ENCODE results near the gene KHDRBS1. TPM values are rescaled to one million over a fixed set of nuclear protein-coding genes. Genes with fewer than 3 reads are reported as not detected.
"Not testable (repeated sequence)": the region's sequence is repeated elsewhere in the genome, so short reads cannot be mapped to it uniquely, and the experiment has no call there.

KHDRBS1 gene
- total and polyA plus RNA-seq, 3 experiments from 2014 or later: 117 to 210 (median 210) TPM

DNA sequence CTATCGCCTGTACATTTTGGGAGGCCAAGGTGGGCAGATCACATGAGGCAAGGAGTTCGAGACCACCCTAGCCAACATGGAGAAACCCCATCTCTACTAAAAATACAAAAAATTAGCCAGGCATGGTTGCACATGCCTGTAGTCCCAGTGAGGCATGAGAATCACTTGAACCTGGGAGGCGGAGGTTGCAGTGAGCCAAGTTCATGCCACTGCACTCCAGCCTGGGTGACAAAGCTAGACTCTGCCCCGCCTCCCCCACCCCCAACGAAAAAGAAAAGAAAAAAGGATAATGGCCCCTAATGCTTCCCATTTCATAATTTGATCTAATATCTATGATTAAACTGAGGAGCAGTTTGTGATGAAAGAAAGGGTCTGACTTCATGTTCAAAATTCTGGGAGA, 17.5 kb upstream of the KHDRBS1 start:
- H3K4me1 ChIP-seq (ENCODE audit: insufficient read depth, low read length); H3K9me3 Mint-ChIP-seq; H3K4me3 ChIP-seq (ENCODE audit: low read length); CTCF ChIA-PET; POLR2A ChIA-PET; H3K36me3 Mint-ChIP-seq; H3K36me3 ChIP-seq (ENCODE audit: insufficient read depth, low read length); H3K4me1 Mint-ChIP-seq; DNase-seq; H3K27me3 ChIP-seq (ENCODE audit: insufficient read depth, low read length, poor library complexity, severe bottlenecking); H3K4me3 Mint-ChIP-seq; H3K27me3 Mint-ChIP-seq; H3K27ac ChIP-seq (ENCODE audit: low read depth, low read length); H3K9me3 ChIP-seq (ENCODE audit: low read length); H3K27ac Mint-ChIP-seq: not testable (repeated sequence)

GRCh38 chr1:32001863-32002262, 11.8 kb upstream of the KHDRBS1 start:
- Mint-ChIP-seq H3K4me3 (no peak overlapping the region), H3K4me1 (peaks cover 3 to 5% (median 4%) of the 10 kb centered on the region in 3 donors), H3K27ac (no peak overlapping the region), H3K36me3 (no peaks in the 10 kb centered on the region), H3K27me3 (no peaks in the 10 kb centered on the region), H3K9me3 (no peaks in the 10 kb centered on the region)
- DNase-seq: no peak
- Histone ChIP-seq H3K36me3 (ENCODE audit: insufficient read depth, low read length) (no peaks in the 10 kb centered on the region), H3K4me3 (ENCODE audit: low read length) (no peak overlapping the region), H3K4me1 (ENCODE audit: insufficient read depth, low read length) (no peaks in the 10 kb centered on the region), H3K27me3 (ENCODE audit: insufficient read depth, low read length, poor library complexity, severe bottlenecking) (no peaks in the 10 kb centered on the region), H3K9me3 (ENCODE audit: low read length) (no peaks in the 10 kb centered on the region), H3K27ac (ENCODE audit: low read depth, low read length) (no peak overlapping the region)
- CTCF ChIA-PET: interaction anchor here (1.6 kb wide), 1 partner anchor 38 kb away, joined by 4 read pairs; no protein-coding TSS in a partner anchor
- POLR2A ChIA-PET: no interaction called here

DNA sequence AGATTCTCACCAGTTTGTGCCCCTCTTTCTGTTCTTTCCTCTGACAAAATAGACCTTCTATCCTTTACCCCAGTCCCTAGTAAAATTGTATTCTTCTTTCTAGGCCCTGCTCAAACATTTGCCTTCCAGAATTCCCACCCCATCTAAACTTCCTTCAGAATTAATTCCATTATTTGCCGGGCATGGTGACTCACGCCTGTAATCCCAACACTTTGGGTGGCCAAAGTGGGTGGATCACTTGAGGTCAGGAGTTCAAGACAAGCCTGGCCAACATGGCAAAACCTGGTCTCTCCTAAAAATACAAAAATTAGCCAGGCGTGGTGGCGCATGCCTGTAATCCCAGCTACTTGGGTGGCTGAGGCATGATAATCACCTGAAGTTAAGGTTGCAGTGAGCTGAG, 11.4 kb upstream of the KHDRBS1 start:
- ChIA-PET POLR2A (interaction anchor here (0.7 kb wide), 1 partner anchor 239 kb away, joined by 3 read pairs; no protein-coding TSS in a partner anchor), CTCF (interaction anchor here (1.6 kb wide), 1 partner anchor 38 kb away, joined by 4 read pairs; no protein-coding TSS in a partner anchor)
- not testable (repeated sequence) for H3K4me1 ChIP-seq (ENCODE audit: insufficient read depth, low read length); H3K27ac ChIP-seq (ENCODE audit: low read depth, low read length); H3K4me1 Mint-ChIP-seq; H3K27me3 ChIP-seq (ENCODE audit: insufficient read depth, low read length, poor library complexity, severe bottlenecking); H3K9me3 ChIP-seq (ENCODE audit: low read length); DNase-seq; H3K4me3 Mint-ChIP-seq; H3K36me3 Mint-ChIP-seq; H3K27ac Mint-ChIP-seq; H3K4me3 ChIP-seq (ENCODE audit: low read length); H3K27me3 Mint-ChIP-seq; H3K36me3 ChIP-seq (ENCODE audit: insufficient read depth, low read length); H3K9me3 Mint-ChIP-seq

- Mint-ChIP-seq H3K36me3 (no peaks in the 10 kb centered on the region), H3K4me3 (no peak overlapping the region), H3K4me1 (peaks cover 3 to 5% (median 4%) of the 10 kb centered on the region in 3 donors), H3K27me3 (no peaks in the 10 kb centered on the region), H3K27ac (no peak overlapping the region), H3K9me3 (no peaks in the 10 kb centered on the region)
- DNase-seq: no peak
- Histone ChIP-seq H3K36me3 (ENCODE audit: insufficient read depth, low read length) (no peaks in the 10 kb centered on the region), H3K4me3 (ENCODE audit: low read length) (no peak overlapping the region), H3K9me3 (ENCODE audit: low read length) (no peaks in the 10 kb centered on the region), H3K27me3 (ENCODE audit: insufficient read depth, low read length, poor library complexity, severe bottlenecking) (no peaks in the 10 kb centered on the region), H3K4me1 (ENCODE audit: insufficient read depth, low read length) (no peaks in the 10 kb centered on the region), H3K27ac (ENCODE audit: low read depth, low read length) (no peak overlapping the region)
- ChIA-PET POLR2A (interaction anchor here (0.5 to 0.7 kb wide), 5 partner anchors 22 to 740 kb away, joined by 3 to 5 read pairs (median 3); partner anchors contain the start of gene TMEM39B), CTCF (interaction anchor here (0.9 to 1.8 kb wide), 6 partner anchors 9 to 50 kb away, joined by 3 to 7 read pairs (median 4); no protein-coding TSS in a partner anchor)
These were observed 8.1 kb upstream of the KHDRBS1 start for GRCh38 chr1:32005522-32005921.

GRCh38 chr1:32007591-32007940, 6.1 kb upstream of the KHDRBS1 start:
- Mint-ChIP-seq H3K4me3 (no peak overlapping the region), H3K36me3 (no peaks in the 10 kb centered on the region), H3K27ac (no peak overlapping the region), H3K4me1 (peaks cover 4 to 6% (median 4%) of the 10 kb centered on the region in 3 donors), H3K9me3 (no peaks in the 10 kb centered on the region), H3K27me3 (no peaks in the 10 kb centered on the region)
- CTCF ChIA-PET: no interaction called here
- peaks cover under 1% of the 10 kb centered on the region for H3K4me1 ChIP-seq (ENCODE audit: insufficient read depth, low read length)
- POLR2A ChIA-PET: no interaction called here
- DNase-seq: no peak
- no peaks in the 10 kb centered on the region for H3K9me3 ChIP-seq (ENCODE audit: low read length)
- no peaks in the 10 kb centered on the region for H3K27me3 ChIP-seq (ENCODE audit: insufficient read depth, low read length, poor library complexity, severe bottlenecking)
- no peak overlapping the region for H3K27ac ChIP-seq (ENCODE audit: low read depth, low read length)
- H3K4me3 ChIP-seq (ENCODE audit: low read length): no peak overlapping the region
- H3K36me3 ChIP-seq (ENCODE audit: insufficient read depth, low read length): no peaks in the 10 kb centered on the region

- no peaks in the 10 kb centered on the region for H3K36me3 ChIP-seq (ENCODE audit: insufficient read depth, low read length)
- H3K9me3 Mint-ChIP-seq: peaks cover 0 to 2% (median 0%) of the 10 kb centered on the region in 5 donors
- no peak overlapping the region for H3K4me3 ChIP-seq (ENCODE audit: low read length)
- peaks cover 0 to 7% of the 10 kb centered on the region in 2 donors for H3K27me3 Mint-ChIP-seq
- peak overlapping the region in 1 of 7 donors; percentile 45 for H3K4me3 Mint-ChIP-seq
- H3K27ac Mint-ChIP-seq: peak overlapping the region in 1 of 8 donors; percentile 74
- no peaks in the 10 kb centered on the region for H3K27me3 ChIP-seq (ENCODE audit: insufficient read depth, low read length, poor library complexity, severe bottlenecking)
- peaks cover 0 to 10% (median 0%) of the 10 kb centered on the region in 3 donors for H3K36me3 Mint-ChIP-seq
- CTCF ChIA-PET: no interaction called here
- H3K9me3 ChIP-seq (ENCODE audit: low read length): no peaks in the 10 kb centered on the region
- H3K4me1 ChIP-seq (ENCODE audit: insufficient read depth, low read length): peaks cover 8% of the 10 kb centered on the region
- H3K27ac ChIP-seq (ENCODE audit: low read depth, low read length): no peak overlapping the region
- H3K4me1 Mint-ChIP-seq: peaks cover 9 to 11% (median 10%) of the 10 kb centered on the region in 3 donors
- no peak for DNase-seq
- POLR2A ChIA-PET: no interaction called here
These were observed 3.4 kb upstream of the KHDRBS1 start for GRCh38 chr1:32010246-32010645.

DNA sequence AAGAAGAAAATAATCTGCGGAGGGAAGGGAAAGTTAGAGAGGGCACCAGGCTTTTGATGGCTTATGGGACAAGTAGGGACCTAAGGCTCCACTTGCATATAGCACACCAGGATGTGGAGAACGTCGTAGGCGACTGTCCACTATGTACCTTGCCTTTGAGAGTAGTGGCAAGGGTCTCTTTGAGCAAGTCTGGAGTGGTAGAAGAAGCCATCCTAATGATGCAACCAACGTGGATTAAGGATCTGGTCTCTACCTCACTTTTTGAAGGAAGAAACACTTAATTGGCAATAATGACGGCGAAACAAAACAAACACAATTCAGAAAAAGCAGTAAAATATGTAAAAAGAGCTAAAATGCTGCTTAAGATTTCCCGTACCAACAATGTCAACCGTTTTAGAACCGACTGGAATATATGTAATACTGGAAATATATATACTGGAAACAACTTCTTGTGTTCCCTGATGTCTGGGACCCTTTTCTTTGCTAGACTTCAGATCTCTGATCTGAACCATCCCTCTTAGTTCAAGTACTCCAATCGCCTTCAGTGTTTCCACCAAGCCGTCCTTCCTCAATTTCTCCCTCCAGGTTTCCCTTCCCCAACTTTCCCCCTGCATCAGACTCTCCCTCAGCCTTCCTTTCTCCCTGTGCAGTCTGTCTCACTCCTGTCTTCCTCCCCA, 821 bp upstream of the KHDRBS1 start:
- Mint-ChIP-seq H3K9me3 (peaks cover 0 to 2% (median 0%) of the 10 kb centered on the region in 5 donors), H3K4me1 (peaks cover 28 to 33% (median 30%) of the 10 kb centered on the region in 3 donors), H3K4me3 (peak overlapping the region; percentile 87 to 96 (median 91)), H3K27me3 (peaks cover 0 to 7% of the 10 kb centered on the region in 2 donors), H3K27ac (peak overlapping the region; percentile 93 to 98 (median 96)), H3K36me3 (peaks cover 0 to 20% (median 0%) of the 10 kb centered on the region in 3 donors)
- Histone ChIP-seq H3K27ac (ENCODE audit: low read depth, low read length) (peak overlapping the region; percentile 92), H3K4me1 (ENCODE audit: insufficient read depth, low read length) (peaks cover 26% of the 10 kb centered on the region), H3K36me3 (ENCODE audit: insufficient read depth, low read length) (no peaks in the 10 kb centered on the region), H3K9me3 (ENCODE audit: low read length) (no peaks in the 10 kb centered on the region), H3K27me3 (ENCODE audit: insufficient read depth, low read length, poor library complexity, severe bottlenecking) (no peaks in the 10 kb centered on the region), H3K4me3 (ENCODE audit: low read length) (peak overlapping the region; percentile 66)
- no peak for DNase-seq
- CTCF ChIA-PET: no interaction called here
- POLR2A ChIA-PET: interaction anchor here (0.6 to 1.7 kb wide), 13 partner anchors 9 to 638 kb away, joined by 3 to 16 read pairs (median 4); partner anchors contain the start of genes BSDC1, KPNA6, PEF1 and PTP4A2

DNA sequence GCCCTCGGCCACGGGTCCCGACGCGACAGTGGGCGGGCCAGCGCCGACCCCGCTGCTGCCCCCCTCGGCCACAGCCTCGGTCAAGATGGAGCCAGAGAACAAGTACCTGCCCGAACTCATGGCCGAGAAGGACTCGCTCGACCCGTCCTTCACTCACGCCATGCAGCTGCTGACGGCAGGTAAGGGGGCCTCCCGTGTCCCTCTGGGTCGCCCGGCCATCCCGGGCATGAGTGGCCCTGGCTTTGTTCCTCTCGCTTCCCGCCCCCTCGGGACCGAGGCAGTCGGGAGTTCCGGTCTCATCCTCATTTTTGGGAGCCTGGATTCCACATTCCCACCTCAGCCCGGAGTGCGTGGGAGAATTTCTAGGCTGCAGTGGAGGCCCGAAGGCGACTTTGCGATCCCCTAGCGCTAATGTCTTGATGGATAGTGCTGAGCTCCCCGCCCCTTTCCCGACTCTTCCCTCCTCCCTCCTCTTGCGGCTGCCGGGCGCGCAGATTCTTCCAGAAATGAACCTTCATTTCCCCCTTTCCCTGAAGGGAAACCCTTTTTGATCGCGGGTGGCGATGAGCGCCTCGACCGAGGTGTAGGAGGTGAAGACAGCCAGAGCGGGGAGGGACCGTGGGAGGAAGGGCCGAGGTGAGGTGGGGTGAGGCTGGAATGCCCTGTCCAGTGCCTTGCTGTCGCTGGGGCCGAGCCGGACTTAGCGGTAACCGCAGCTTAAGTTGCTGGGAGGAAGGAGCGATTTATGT, 705 bp downstream of the KHDRBS1 start:
- CTCF ChIA-PET: interaction anchor here (0.8 to 1.9 kb wide), 4 partner anchors 9 to 201 kb away, joined by 3 to 4 read pairs (median 3); no protein-coding TSS in a partner anchor
- peaks cover 0 to 25% (median 0%) of the 10 kb centered on the region in 3 donors for H3K36me3 Mint-ChIP-seq
- POLR2A ChIA-PET: interaction anchor here (0.7 to 1.7 kb wide), 6 partner anchors 11 to 166 kb away, joined by 3 to 16 read pairs (median 3); partner anchors contain the start of gene PTP4A2

More for the DNA sequence above, 705 bp downstream of the KHDRBS1 start:
- no peaks in the 10 kb centered on the region for H3K27me3 ChIP-seq (ENCODE audit: insufficient read depth, low read length, poor library complexity, severe bottlenecking)
- H3K4me3 ChIP-seq (ENCODE audit: low read length): peak overlapping the region; percentile 66
- peaks cover 26% of the 10 kb centered on the region for H3K4me1 ChIP-seq (ENCODE audit: insufficient read depth, low read length)
- peaks cover 0 to 2% (median 0%) of the 10 kb centered on the region in 5 donors for H3K9me3 Mint-ChIP-seq
- H3K4me3 Mint-ChIP-seq: peak overlapping the region; percentile 87 to 97 (median 93)
- peak overlapping the region; percentile 85 to 98 (median 94) for H3K27ac Mint-ChIP-seq
- no peaks in the 10 kb centered on the region for H3K36me3 ChIP-seq (ENCODE audit: insufficient read depth, low read length)
- H3K4me1 Mint-ChIP-seq: peaks cover 31 to 44% (median 42%) of the 10 kb centered on the region in 3 donors
- peaks cover 0 to 7% of the 10 kb centered on the region in 2 donors for H3K27me3 Mint-ChIP-seq
- no peaks in the 10 kb centered on the region for H3K9me3 ChIP-seq (ENCODE audit: low read length)
- DNase-seq: peak; percentile 8 to 53 (median 21)
- H3K27ac ChIP-seq (ENCODE audit: low read depth, low read length): peak overlapping the region; percentile 92
